Measurements from ENCODE around the gene LRRC70. TPM values are rescaled to one million over a fixed set of nuclear protein-coding genes. Genes with fewer than 3 reads are reported as not detected.

LRRC70 gene
- polyA plus RNA-seq, 1 donor from 2014 or later = 2.2 TPM

GRCh38 chr5:62561896-62562295 is 16.7 kb upstream of the LRRC70 start:
- Histone ChIP-seq H3K9me3 (ENCODE audit: low read length) (no peaks in the 10 kb centered on the region), H3K9ac (ENCODE audit: low read length) (no peak overlapping the region), H3K27me3 (ENCODE audit: insufficient read depth, low read depth, low read length) (no peaks in the 10 kb centered on the region), H3K27ac (ENCODE audit: low read length) (no peak overlapping the region), H3F3A (ENCODE audit: insufficient read depth, low read length, poor library complexity, severe bottlenecking) (no peaks in the 10 kb centered on the region), H3K4me3 (ENCODE audit: low read length) (no peak overlapping the region), H2AFZ (ENCODE audit: low read depth, low read length) (no peak overlapping the region), H3K79me2 (replicated peaks; ENCODE audit: insufficient read depth, low read length) (no peaks in the 10 kb centered on the region), H3K4me2 (ENCODE audit: low read length) (no peak overlapping the region), H4K20me1 (ENCODE audit: insufficient read depth) (no peaks in the 10 kb centered on the region), H3K36me3 (ENCODE audit: insufficient read depth, low read length) (no peaks in the 10 kb centered on the region), H3K9me2 (ENCODE audit: insufficient read depth, low read length) (no peaks in the 10 kb centered on the region)
- no peak for TF ChIP-seq EP300 (conservative IDR thresholded peaks at IDR 0.05; ENCODE audit: poor library complexity, severe bottlenecking)
- no peak for TF ChIP-seq TAF1 (IDR thresholded peaks at IDR 0.05; ENCODE audit: low read depth)
- no peak for TF ChIP-seq POLR2AphosphoS5 (IDR thresholded peaks at IDR 0.05)
- TF ChIP-seq SMC3 (conservative IDR thresholded peaks at IDR 0.05; ENCODE audit: poor library complexity) = no peak

- Histone ChIP-seq H3F3A (ENCODE audit: insufficient read depth, low read length, poor library complexity, severe bottlenecking) (no peaks in the 10 kb centered on the region), H3K4me3 (ENCODE audit: low read length) (no peak overlapping the region), H3K36me3 (ENCODE audit: insufficient read depth, low read length) (no peaks in the 10 kb centered on the region), H3K9ac (ENCODE audit: low read length) (no peak overlapping the region), H3K27ac (ENCODE audit: low read length) (no peak overlapping the region), H3K9me2 (ENCODE audit: insufficient read depth, low read length) (no peaks in the 10 kb centered on the region), H3K9me3 (ENCODE audit: low read length) (no peaks in the 10 kb centered on the region), H3K27me3 (ENCODE audit: insufficient read depth, low read depth, low read length) (no peaks in the 10 kb centered on the region), H2AFZ (ENCODE audit: low read depth, low read length) (no peak overlapping the region), H4K20me1 (ENCODE audit: insufficient read depth) (no peaks in the 10 kb centered on the region), H3K79me2 (replicated peaks; ENCODE audit: insufficient read depth, low read length) (no peaks in the 10 kb centered on the region), H3K4me2 (ENCODE audit: low read length) (no peak overlapping the region)
- no peak for TF ChIP-seq RAD21 (conservative IDR thresholded peaks at IDR 0.05)
- TF ChIP-seq EP300 (conservative IDR thresholded peaks at IDR 0.05; ENCODE audit: poor library complexity, severe bottlenecking) = no peak
- TF ChIP-seq POLR2AphosphoS5 (IDR thresholded peaks at IDR 0.05) = no peak
- no peak for TF ChIP-seq MXI1 (conservative IDR thresholded peaks at IDR 0.05; ENCODE audit: poor library complexity, severe bottlenecking)
- no peak for TF ChIP-seq TAF1 (IDR thresholded peaks at IDR 0.05; ENCODE audit: low read depth)
- no peak for TF ChIP-seq CTCF (IDR thresholded peaks at IDR 0.05; ENCODE audit: poor library complexity, severe bottlenecking)
- TF ChIP-seq REST (IDR thresholded peaks at IDR 0.05; ENCODE audit: borderline replicate concordance) = no peak
- no peak for TF ChIP-seq SMC3 (conservative IDR thresholded peaks at IDR 0.05; ENCODE audit: poor library complexity)
- TF ChIP-seq EZH2 (IDR thresholded peaks at IDR 0.05; ENCODE audit: borderline replicate concordance, insufficient read depth, low read length, poor library complexity, severe bottlenecking) = no peak
Observed at GRCh38 chr5:62562867-62563266, 15.8 kb upstream of the LRRC70 start.

GRCh38 chr5:62564101-62564500 is 14.5 kb upstream of the LRRC70 start:
- Histone ChIP-seq H3K79me2 (replicated peaks; ENCODE audit: insufficient read depth, low read length) (no peaks in the 10 kb centered on the region), H3K36me3 (ENCODE audit: insufficient read depth, low read length) (no peaks in the 10 kb centered on the region), H2AFZ (ENCODE audit: low read depth, low read length) (no peak overlapping the region), H3K9me2 (ENCODE audit: insufficient read depth, low read length) (no peaks in the 10 kb centered on the region), H3K27ac (ENCODE audit: low read length) (no peak overlapping the region), H3K9ac (ENCODE audit: low read length) (no peak overlapping the region), H3F3A (ENCODE audit: insufficient read depth, low read length, poor library complexity, severe bottlenecking) (no peaks in the 10 kb centered on the region), H4K20me1 (ENCODE audit: insufficient read depth) (no peaks in the 10 kb centered on the region), H3K27me3 (ENCODE audit: insufficient read depth, low read depth, low read length) (no peaks in the 10 kb centered on the region), H3K4me3 (ENCODE audit: low read length) (no peak overlapping the region), H3K4me2 (ENCODE audit: low read length) (no peak overlapping the region), H3K9me3 (ENCODE audit: low read length) (no peaks in the 10 kb centered on the region)
- TF ChIP-seq EP300 (conservative IDR thresholded peaks at IDR 0.05; ENCODE audit: poor library complexity, severe bottlenecking) = no peak
- no peak for TF ChIP-seq EZH2 (IDR thresholded peaks at IDR 0.05; ENCODE audit: borderline replicate concordance, insufficient read depth, low read length, poor library complexity, severe bottlenecking)
- no peak for TF ChIP-seq MXI1 (conservative IDR thresholded peaks at IDR 0.05; ENCODE audit: poor library complexity, severe bottlenecking)
- TF ChIP-seq TAF1 (IDR thresholded peaks at IDR 0.05; ENCODE audit: low read depth) = no peak
- TF ChIP-seq POLR2AphosphoS5 (IDR thresholded peaks at IDR 0.05) = no peak
- TF ChIP-seq SMC3 (conservative IDR thresholded peaks at IDR 0.05; ENCODE audit: poor library complexity) = no peak
- TF ChIP-seq RAD21 (conservative IDR thresholded peaks at IDR 0.05) = no peak
- no peak for TF ChIP-seq REST (IDR thresholded peaks at IDR 0.05; ENCODE audit: borderline replicate concordance)
- no peak for TF ChIP-seq CTCF (IDR thresholded peaks at IDR 0.05; ENCODE audit: poor library complexity, severe bottlenecking)
